HG03442 (cell line): Measurements from ENCODE around the gene ZNF462.
A peak's percentile ranks its signal among the peaks of the same experiment; 100 is the strongest.
"Not testable (repeated sequence)": the region's sequence is repeated elsewhere in the genome, so short reads cannot be mapped to it uniquely, and the experiment has no call there.

Source experiments
- ATAC-seq: cut with Tn5 transposase; IDR thresholded peaks from one replicate; pipeline ENCODE4 v1.9.1; 2021; ENCODE audit warnings: mild to moderate bottlenecking, moderate library complexity; ENCODE audit not compliant: unreplicated experiment

Gene ZNF462

DNA sequence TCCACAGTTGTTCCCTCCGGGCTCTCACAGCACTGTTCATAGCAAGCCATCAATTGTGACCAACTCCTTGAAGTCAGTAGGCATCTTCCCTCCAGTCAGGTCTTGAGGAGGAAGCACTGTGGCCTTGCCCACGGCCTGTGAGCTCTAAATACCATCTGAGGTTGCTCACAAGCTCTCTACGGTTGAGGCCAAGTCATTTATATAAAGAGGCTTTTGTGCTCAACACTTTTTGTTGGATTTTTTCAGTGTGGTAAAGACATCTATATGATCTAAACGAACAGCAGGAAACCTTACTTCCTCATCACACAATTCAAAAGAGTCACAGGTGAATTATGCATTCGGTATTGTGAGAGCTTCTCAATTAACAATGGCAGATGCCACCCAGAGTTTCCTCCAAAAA, 97.3 kb downstream of the ZNF462 start:
- ATAC-seq, result no peak

- ATAC-seq, result no peak
Measured at GRCh38 chr9:106961623-106962022, 98.7 kb downstream of the ZNF462 start.

- no peak for ATAC-seq
Measured at GRCh38 chr9:106962122-106962521, 99.2 kb downstream of the ZNF462 start.

DNA sequence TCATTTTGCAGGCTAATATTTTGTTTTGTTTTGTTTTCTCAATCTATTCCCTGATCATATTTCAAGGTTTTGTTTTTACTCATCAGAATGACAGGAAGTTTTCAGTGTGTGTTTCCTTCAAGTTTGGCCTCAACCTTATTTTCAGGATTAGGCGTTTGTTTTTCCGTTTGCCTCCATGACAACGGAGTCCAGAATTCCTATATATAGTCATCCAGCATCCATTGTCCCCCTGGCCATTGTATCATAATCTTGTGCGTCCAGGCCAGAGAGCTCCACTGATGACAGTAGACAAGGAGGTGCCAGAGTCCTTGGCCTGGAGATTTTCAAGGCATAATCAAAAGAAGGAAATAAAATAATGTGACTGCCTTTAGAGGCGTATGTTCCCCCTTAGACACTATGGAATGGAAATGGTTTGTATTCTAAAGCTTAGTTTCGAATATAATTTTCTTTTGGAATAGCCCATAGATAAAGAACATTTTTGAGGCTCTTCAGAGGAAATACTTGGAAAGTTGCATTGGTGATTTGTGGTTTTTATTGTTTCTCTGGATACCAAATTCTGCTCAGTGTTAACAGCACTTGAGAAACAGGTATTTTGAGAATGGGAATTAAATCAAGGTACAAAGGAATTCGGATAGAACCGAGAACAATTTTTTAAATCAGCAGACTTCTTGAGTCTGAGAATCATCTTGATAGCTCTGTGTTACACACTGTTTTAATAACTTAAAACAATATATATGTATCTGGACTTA, 99.8 kb downstream of the ZNF462 start:
- ATAC-seq, result no peak

DNA sequence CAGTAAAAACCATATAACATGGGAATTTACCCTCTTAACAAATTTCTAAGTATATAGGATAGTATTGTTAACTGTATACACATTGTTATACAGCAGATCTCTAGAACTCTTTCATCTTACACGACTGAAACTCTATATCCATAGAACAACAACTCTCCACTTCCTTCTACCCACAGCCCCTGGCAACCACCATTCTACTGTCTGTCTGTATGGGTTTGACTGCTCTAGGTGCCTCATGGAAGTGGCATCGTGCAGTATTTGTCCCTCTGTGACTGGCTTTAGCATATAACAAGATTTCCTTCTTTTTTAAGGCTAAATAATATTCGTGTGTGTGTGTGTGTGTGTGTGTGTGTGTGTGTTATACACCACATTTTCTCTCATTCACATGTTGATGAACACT, 100.7 kb downstream of the ZNF462 start:
- no peak for ATAC-seq

DNA sequence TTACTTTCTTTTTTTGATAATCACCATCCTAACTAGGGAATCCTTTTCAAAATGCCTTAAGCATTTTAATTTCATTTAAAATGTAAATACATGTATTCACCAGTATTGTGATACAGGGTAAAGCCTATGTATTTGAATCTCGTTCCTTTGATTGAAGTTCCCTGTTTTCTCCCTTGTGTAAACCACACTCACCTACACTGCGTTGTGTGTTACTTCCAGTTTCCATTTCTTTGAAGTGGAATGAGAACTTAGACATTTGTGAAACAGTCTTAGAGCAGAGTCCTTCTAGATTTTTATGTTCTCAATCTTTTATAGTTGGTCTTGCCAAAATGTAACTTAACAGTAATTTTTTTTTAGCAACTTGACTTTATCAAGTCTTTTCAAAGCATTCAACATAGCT, 101.4 kb downstream of the ZNF462 start:
- peak; percentile 85 for ATAC-seq

DNA sequence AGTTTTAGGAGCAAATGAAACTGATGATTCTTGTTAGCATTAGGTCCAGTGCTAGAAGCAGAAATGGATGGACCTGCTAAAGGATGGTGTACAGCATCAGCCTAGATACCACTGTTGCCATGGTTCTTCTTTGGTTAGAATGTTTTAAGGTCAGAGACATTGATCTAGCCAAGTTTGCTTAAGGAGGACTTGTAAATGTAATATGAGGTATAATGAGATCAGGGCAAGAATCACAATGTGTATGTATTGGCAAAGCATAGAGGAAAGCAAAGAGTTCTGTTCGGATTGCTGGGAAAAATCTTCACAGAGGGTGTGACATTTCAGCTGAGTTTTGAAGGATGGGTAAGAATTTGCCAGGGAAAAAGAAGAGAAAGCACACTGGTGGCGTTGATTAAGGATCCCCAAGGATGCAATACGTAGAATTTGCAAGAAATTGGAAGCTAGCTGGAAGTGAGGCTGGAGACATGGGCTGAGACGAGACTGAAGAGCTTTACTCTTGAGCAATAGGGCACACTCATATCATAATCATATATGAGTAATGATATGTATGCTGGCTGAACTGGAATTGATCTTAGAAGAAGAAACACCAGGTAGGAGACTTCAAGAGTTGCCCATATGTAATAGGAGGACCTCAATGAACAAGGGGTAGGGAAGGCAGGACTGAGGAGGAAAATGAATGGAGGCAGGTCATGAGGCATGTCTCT, 102.0 kb downstream of the ZNF462 start:
- ATAC-seq, result no peak

DNA sequence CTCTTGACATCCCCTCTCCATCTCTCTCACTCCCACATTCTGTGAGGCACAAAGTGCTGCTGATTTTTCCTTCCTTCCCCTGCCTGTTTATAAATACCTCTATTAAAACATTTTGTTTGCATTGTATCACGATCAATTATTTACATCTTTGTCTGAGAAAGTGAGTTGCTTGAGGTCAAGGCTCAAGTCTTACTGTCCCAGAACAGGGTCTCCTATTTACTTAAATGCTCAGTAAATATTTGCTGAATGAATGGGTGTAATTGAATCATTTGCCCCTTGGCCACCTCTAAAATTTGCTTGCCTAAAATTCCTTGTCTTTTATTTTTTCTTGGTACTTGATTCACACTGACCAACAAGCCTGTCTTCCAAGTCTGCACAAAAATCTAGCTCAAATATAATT, 103.5 kb downstream of the ZNF462 start:
- no peak for ATAC-seq

GRCh38 chr9:106969696-106970095, 106.7 kb downstream of the ZNF462 start:
- ATAC-seq, result no peak

- no peak for ATAC-seq
Measured at GRCh38 chr9:106970219-106970975, 107.4 kb downstream of the ZNF462 start.

GRCh38 chr9:106970976-106971457, 108.1 kb downstream of the ZNF462 start:
- no peak for ATAC-seq

DNA sequence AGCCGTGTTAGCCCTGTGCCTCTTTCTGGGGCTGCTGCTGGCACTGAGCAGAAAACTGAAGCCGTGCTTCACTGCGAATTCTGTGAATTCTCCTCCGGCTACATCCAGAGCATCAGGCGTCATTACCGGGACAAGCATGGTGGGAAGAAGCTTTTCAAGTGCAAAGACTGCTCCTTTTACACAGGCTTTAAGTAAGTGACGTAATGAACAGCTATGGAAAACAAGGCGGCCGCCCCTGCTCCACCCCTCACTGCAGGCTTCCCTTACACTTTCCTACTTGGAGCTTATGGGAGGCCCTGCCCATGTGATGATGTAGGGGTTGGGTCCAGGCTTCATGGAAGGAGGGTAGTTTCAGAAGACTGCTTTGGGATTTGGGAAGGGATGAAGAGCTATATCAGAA, 109.1 kb downstream of the ZNF462 start:
- no peak for ATAC-seq

- no peak for ATAC-seq
Measured at GRCh38 chr9:106974341-106974740, 111.4 kb downstream of the ZNF462 start.

- no peak for ATAC-seq
Measured at GRCh38 chr9:106976772-106977171, 113.8 kb downstream of the ZNF462 start.

DNA sequence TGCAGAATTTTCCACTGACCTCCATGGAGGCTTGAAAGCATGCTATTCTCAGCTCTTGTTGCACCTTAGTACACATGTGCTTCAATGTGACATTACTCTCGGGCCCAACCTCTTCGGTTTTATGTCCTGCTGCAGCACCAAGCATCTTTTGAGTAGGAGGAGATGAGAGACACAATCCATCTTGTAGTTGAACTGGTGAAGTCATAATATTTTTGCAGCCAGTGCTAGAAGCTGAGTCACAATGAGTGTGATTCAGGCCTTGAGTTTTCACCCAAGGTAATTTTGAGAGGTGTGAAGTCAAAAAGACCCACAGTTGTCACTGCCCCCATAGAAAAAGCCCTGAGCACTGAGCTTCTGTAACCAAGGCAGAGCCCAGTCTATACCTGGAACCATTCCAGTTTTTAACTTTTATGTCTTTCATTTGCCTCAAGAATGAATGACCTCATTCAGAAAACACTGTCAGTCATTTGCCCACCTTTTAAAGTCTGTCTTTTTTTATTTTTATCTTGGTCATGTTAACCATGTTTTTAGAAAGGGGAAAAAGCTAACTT, 117.7 kb downstream of the ZNF462 start:
- ATAC-seq, result peak; percentile 22

GRCh38 chr9:106981396-106982287, 118.7 kb downstream of the ZNF462 start:
- ATAC-seq, result peak; percentile 66

DNA sequence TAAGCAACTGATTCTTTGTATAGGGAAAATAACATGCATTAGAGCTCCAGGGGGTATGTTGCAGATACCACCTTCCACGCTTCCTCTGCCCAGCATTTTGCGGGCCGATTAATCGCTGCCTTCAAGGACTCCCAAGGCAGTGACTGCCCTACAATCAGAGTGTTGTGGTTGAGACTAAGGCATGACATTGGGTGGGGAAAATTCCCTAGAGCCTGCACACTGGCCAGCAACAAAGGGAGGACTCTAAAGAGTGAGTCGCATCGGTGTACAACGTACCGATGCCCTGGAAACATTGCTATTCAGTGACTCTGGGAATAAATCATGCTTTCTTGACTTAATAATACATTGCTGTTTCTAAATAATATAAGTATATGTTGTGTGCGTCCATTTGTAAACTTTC, 119.7 kb downstream of the ZNF462 start:
- ATAC-seq, result no peak

- ATAC-seq, result no peak
Measured at GRCh38 chr9:106983346-106983745, 120.4 kb downstream of the ZNF462 start.

DNA sequence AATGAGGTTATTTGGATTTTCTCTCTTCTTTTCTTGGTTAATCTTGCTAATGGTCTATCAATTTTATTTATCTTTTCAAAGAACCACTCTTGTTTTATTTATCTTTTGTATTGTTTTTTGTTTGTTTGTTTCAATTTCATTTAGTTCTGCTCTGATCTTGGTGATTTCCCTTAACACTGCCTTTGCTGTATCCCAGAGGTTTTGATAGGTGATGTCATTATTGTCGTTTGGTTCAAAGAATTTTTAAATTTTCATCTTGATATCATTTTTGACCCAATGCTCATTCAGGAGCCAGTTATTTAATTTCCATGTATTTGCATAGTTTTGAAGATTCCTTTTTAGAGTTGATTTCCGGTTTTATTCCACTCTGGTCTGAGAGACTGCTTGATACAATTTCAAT, 126.9 kb downstream of the ZNF462 start:
- ATAC-seq, result not testable (repeated sequence)

GRCh38 chr9:106992186-106992585, 129.2 kb downstream of the ZNF462 start:
- no peak for ATAC-seq
